SU-DHL-6 (cell line): Measurements from ENCODE around the gene DCBLD2.

Source experiments
- H2AFZ ChIP-seq: fragments of 200-600 bp; sonication (generic); 2 replicates; pipeline ENCODE4 v1.6.1; 2014; ENCODE audit warnings: low read depth, mild to moderate bottlenecking, moderate library complexity, mixed read lengths, antibody characterized with exemption, low read length; ENCODE audit not compliant: severe bottlenecking
- H3F3A ChIP-seq: fragments of 200-600 bp; shearing (Covaris generic); 2 replicates; pipeline ENCODE4 v1.6.0; 2016; ENCODE audit warnings: antibody characterized with exemption, mild to moderate bottlenecking; ENCODE audit not compliant: insufficient read depth
- H3K27ac ChIP-seq: fragments of 200-600 bp; sonication (generic); 2 replicates; pipeline ENCODE4 v1.5.1; 2016; ENCODE audit warnings: low read depth, mild to moderate bottlenecking, low read length, moderate library complexity, mixed read lengths
- H3K27me3 ChIP-seq: fragments of 200-600 bp; sonication (generic), shearing (Covaris generic); 2 replicates; pipeline ENCODE4 v1.6.0; 2014; ENCODE audit warnings: mild to moderate bottlenecking, low read length
- H3K36me3 ChIP-seq: fragments of 200-600 bp; sonication (generic); 2 replicates; pipeline ENCODE4 v1.6.1; 2014; ENCODE audit warnings: mild to moderate bottlenecking, low read length, mixed read lengths
- H3K4me2 ChIP-seq: fragments of 300-600, 200-600 bp; shearing (Covaris generic), sonication (generic); 2 replicates; pipeline ENCODE4 v1.6.0; 2014; ENCODE audit warnings: low read length, low read depth, mild to moderate bottlenecking; ENCODE audit not compliant: poor library complexity, severe bottlenecking
- H3K4me3 ChIP-seq: fragments of 200-600 bp; sonication (generic); 2 replicates; pipeline ENCODE4 v1.5.1; 2014; ENCODE audit warnings: antibody characterized with exemption, low read length, mild to moderate bottlenecking, mixed read lengths; ENCODE audit not compliant: insufficient read depth, poor library complexity, severe bottlenecking
- H3K79me2 ChIP-seq: fragments of 200-600 bp; sonication (generic); 2 replicates; pipeline ENCODE4 v1.6.1; 2014; ENCODE audit warnings: mild to moderate bottlenecking, low read length, moderate library complexity; ENCODE audit not compliant: insufficient read depth
- H3K9ac ChIP-seq: fragments of 200-600 bp; sonication (generic); 2 replicates; pipeline ENCODE4 v1.7.0; 2014; ENCODE audit warnings: mild to moderate bottlenecking, low read length
- H3K9me2 ChIP-seq: fragments of 200-600 bp; sonication (generic); replicated peaks from 2 replicates; pipeline ENCODE4 v1.6.1; 2014; ENCODE audit warnings: low read length; ENCODE audit not compliant: insufficient read depth
- H3K9me3 ChIP-seq: fragments of 200-600 bp; sonication (generic); 2 replicates; pipeline ENCODE4 v1.6.1; 2014; ENCODE audit warnings: low read length, mixed read lengths; ENCODE audit not compliant: insufficient read depth
- H4K20me1 ChIP-seq: fragments of 200-600 bp; sonication (generic); 2 replicates; pipeline ENCODE4 v1.6.1; 2014; ENCODE audit warnings: low read depth, mild to moderate bottlenecking, antibody characterized with exemption, low read length, moderate library complexity, mixed read lengths
- EZH2phosphoT487 ChIP-seq: fragments of 200-600 bp; sonication (generic), shearing (Covaris generic); conservative IDR thresholded peaks from 2 replicates; pipeline ENCODE4 v1.6.1; 2018; ENCODE audit warnings: mild to moderate bottlenecking, antibody characterized with exemption, low read length, moderate library complexity, mixed read lengths
- TF ChIP-seq, protein P1 (sequence below): fragments of 200-600 bp; sonication (generic); IDR thresholded peaks from one replicate; pipeline ENCODE4 v1.5.1; 2017; ENCODE audit warnings: antibody characterized with exemption, mild to moderate bottlenecking, low read length, moderate library complexity; ENCODE audit not compliant: insufficient read depth, poor library complexity, severe bottlenecking

DCBLD2 gene

DNA sequence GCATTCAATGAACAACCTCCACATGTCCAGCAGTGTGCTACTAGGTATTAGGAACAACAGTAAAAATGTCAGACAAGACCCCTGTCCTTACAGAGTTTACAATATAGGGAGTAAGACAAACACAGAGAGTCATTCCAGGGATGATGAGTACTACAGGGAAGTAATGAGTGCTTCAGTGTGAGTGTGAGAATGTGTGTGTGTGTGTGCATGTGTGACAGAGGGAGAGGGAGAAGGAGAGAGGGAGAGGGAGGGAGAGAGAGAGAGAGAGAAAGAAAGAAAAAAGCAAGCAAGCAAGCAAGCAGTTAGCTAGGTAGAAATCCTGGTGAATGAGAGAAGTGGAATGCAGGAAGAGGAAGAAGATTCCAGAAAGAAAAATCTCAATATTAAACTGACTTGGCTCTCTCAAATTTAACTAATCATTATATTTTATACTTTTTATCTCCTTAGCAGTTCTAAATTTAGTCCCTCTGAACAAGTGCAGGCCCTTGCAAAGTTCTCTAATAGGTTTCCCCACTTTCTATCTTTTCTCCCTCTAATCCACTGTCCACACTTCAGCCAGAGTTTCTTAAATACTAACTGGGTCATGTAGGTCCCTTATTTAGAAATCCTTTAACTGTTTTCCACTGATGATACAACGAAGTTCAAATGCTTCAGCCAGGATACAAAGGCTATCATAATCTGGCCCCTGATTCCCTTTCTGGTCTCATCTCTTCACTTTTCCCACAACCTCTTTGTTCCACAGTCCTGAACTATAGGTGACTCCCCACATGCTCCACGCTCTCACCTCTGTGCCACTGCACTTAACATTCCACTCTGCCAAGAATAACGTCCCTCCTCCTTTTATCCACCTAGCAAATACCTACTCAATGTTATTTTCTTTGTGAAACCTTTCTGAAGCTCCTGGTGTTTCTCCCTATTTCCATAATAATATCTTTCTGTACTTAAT, 10.3 kb downstream of the DCBLD2 start:
- H3K27me3 ChIP-seq: no peaks in the 10 kb centered on the region
- H3K4me2 ChIP-seq: no peak overlapping the region
- no peaks in the 10 kb centered on the region for H3K9me2 ChIP-seq
- H4K20me1 ChIP-seq: no peaks in the 10 kb centered on the region
- H3K9me3 ChIP-seq: no peaks in the 10 kb centered on the region
- H3K4me3 ChIP-seq: no peak overlapping the region
- TF ChIP-seq, protein P1, sequence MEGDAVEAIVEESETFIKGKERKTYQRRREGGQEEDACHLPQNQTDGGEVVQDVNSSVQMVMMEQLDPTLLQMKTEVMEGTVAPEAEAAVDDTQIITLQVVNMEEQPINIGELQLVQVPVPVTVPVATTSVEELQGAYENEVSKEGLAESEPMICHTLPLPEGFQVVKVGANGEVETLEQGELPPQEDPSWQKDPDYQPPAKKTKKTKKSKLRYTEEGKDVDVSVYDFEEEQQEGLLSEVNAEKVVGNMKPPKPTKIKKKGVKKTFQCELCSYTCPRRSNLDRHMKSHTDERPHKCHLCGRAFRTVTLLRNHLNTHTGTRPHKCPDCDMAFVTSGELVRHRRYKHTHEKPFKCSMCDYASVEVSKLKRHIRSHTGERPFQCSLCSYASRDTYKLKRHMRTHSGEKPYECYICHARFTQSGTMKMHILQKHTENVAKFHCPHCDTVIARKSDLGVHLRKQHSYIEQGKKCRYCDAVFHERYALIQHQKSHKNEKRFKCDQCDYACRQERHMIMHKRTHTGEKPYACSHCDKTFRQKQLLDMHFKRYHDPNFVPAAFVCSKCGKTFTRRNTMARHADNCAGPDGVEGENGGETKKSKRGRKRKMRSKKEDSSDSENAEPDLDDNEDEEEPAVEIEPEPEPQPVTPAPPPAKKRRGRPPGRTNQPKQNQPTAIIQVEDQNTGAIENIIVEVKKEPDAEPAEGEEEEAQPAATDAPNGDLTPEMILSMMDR: no peak
- TF ChIP-seq EZH2phosphoT487: no peak
- H3F3A ChIP-seq: no peaks in the 10 kb centered on the region
- H2AFZ ChIP-seq: no peak overlapping the region
- no peaks in the 10 kb centered on the region for H3K36me3 ChIP-seq
- H3K79me2 ChIP-seq: no peaks in the 10 kb centered on the region
- H3K27ac ChIP-seq: no peak overlapping the region
- no peak overlapping the region for H3K9ac ChIP-seq

DNA sequence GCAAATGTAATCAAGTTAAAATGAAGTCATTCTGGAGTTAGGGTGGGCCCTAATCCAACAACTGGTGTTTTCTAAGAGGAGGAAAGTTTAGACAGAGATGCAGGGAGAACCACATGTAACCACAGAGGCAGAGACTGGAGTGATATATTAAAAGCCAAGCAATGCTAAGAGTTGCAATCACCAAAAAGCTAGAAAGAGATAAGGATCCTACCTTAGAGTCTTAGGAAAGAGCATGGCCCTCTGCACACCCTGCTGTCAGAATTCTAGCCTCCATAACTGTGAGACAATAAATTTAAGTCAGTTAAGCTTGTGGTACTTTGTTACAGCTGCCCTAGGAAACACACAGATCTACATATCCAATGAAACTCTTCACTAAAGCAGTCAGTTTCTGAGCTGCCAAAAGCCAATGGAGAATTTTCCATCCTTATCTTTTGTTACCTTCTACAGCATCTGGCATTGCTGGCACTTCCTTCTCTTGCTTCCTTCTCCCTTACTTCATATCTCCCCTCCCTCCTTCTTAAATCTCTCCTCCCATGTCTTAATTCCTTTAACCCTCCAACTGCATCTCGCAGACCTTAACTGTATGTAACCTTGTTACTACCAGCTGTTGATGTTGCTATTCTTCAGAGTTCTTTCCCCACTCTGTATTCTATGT, 11.2 kb downstream of the DCBLD2 start:
- H3K27me3 ChIP-seq: no peaks in the 10 kb centered on the region
- no peak overlapping the region for H3K9ac ChIP-seq
- no peaks in the 10 kb centered on the region for H3F3A ChIP-seq
- H4K20me1 ChIP-seq: no peaks in the 10 kb centered on the region
- no peaks in the 10 kb centered on the region for H3K36me3 ChIP-seq
- no peak overlapping the region for H2AFZ ChIP-seq
- no peaks in the 10 kb centered on the region for H3K9me2 ChIP-seq
- no peak overlapping the region for H3K4me3 ChIP-seq
- TF ChIP-seq, protein P1: no peak
- no peak for TF ChIP-seq EZH2phosphoT487
- H3K9me3 ChIP-seq: no peaks in the 10 kb centered on the region
- no peak overlapping the region for H3K27ac ChIP-seq
- no peaks in the 10 kb centered on the region for H3K79me2 ChIP-seq
- no peak overlapping the region for H3K4me2 ChIP-seq

DNA sequence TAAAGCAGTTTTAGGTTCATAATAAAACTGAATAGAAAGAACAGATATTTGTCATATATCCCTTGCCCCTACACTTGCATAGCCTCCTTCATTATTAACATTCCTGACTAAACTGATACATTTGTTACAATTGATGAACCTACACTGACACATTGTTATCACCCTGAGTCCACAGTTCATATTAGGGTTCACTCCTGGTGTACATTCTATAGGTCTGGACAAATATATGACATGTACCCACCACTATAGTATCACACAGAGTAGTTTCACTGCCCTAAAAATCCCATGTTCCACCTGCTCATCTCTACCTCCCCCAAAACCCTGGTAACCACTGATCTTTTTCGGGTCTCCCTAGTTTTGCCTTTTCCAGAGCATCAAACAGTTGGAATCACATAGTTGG, 13.8 kb downstream of the DCBLD2 start:
- no peak overlapping the region for H3K27ac ChIP-seq
- H3K27me3 ChIP-seq: no peaks in the 10 kb centered on the region
- no peak overlapping the region for H3K9ac ChIP-seq
- no peak overlapping the region for H3K4me2 ChIP-seq
- H3K4me3 ChIP-seq: no peak overlapping the region
- no peaks in the 10 kb centered on the region for H3F3A ChIP-seq
- H3K79me2 ChIP-seq: no peaks in the 10 kb centered on the region
- H3K9me2 ChIP-seq: no peaks in the 10 kb centered on the region
- no peaks in the 10 kb centered on the region for H3K9me3 ChIP-seq
- TF ChIP-seq, protein P1: no peak
- TF ChIP-seq EZH2phosphoT487: no peak
- H2AFZ ChIP-seq: no peak overlapping the region
- H4K20me1 ChIP-seq: no peaks in the 10 kb centered on the region
- H3K36me3 ChIP-seq: no peaks in the 10 kb centered on the region
